Testis (tissue), 3 donors: ENCODE data around the gene WDR86. TPM values are rescaled to one million over a fixed set of nuclear protein-coding genes. Genes with fewer than 3 reads are reported as not detected.
A peak's percentile ranks its signal among the peaks of the same experiment; 100 is the strongest.

Experiments
- DNase-seq: peaks from one replicate; pipeline ENCODE4 v3.0.0-alpha.2; 2019
- H3K27ac ChIP-seq, 2 donors: fragments of 200-600 bp; sonication (generic); one replicate each; pipeline ENCODE4 v1.5.1; 2019
- H3K27me3 ChIP-seq: fragments of 200-600 bp; sonication (generic); one replicate; pipeline ENCODE4 v1.5.1; 2019
- H3K36me3 ChIP-seq: fragments of 200-600 bp; sonication (generic); one replicate; pipeline ENCODE4 v1.5.1; 2017; ENCODE audit warnings: low read depth; ENCODE audit errors: missing control alignments
- H3K4me1 ChIP-seq: fragments of 200-600 bp; sonication (generic); one replicate; pipeline ENCODE4 v1.5.1; 2019
- H3K4me3 ChIP-seq, 2 donors: fragments of 200-600 bp; sonication (generic); one replicate each; pipeline ENCODE4 v1.5.1; 2017 to 2019
- H3K9me3 ChIP-seq: fragments of 200-600 bp; sonication (generic); one replicate; pipeline ENCODE4 v1.5.1; 2017
- CTCF ChIP-seq, 3 experiments: fragments of 450-650 bp in 2 of 3; fragments of 200-600 bp in 1 of 3; sonication (generic) in 1 of 3; IDR thresholded peaks; one replicate each; pipeline ENCODE4 v1.5.1; 2016 to 2019; ENCODE audit warnings: antibody characterized with exemption in 3 of 3, mild to moderate bottlenecking in 2 of 3, moderate library complexity in 1 of 3
- POLR2A ChIP-seq: fragments of 450-650 bp; IDR thresholded peaks from one replicate; pipeline ENCODE4 v1.6.1; 2017; ENCODE audit warnings: antibody characterized with exemption, mild to moderate bottlenecking, moderate library complexity
- WGBS, 2 donors: methylation state at CpG; one replicate each; pipeline ENCODE4 v1.1.5; 2018; 5-methylcytosine and 5-hydroxymethylcytosine counted together
- intact Hi-C: fragments of 100-400 bp; cut with DNase I; formaldehyde crosslinking; loops from one replicate; pipeline ENCODE4 v1.15.1; 2023; ENCODE audit warnings: low total_unique reads
- polyA plus RNA-seq: library from polyadenylated mRNA; stranded (reverse); fragments of 350-450 nt; fragmentation: Illumina TruSeq; extraction: RNeasy Lipid Tissue Mini Kit (QIAGEN cat#74804); gene quantifications from one replicate; pipeline ENCODE4 v1.2.3, GENCODE V29; 2014; ENCODE audit warnings: low read depth, low replicate concordance; ENCODE audit not compliant: insufficient read depth
- total RNA-seq, 2 donors: library from RNA; depleted of rRNA; stranded (reverse); fragments of >200 nt; gene quantifications; one replicate each; pipeline ENCODE4 v1.2.3, GENCODE V29; 2016

WDR86 gene
- total and polyA plus RNA-seq, 3 donors from 2014 or later, result 2.8 to 20.3 (median 9.6) TPM

DNA sequence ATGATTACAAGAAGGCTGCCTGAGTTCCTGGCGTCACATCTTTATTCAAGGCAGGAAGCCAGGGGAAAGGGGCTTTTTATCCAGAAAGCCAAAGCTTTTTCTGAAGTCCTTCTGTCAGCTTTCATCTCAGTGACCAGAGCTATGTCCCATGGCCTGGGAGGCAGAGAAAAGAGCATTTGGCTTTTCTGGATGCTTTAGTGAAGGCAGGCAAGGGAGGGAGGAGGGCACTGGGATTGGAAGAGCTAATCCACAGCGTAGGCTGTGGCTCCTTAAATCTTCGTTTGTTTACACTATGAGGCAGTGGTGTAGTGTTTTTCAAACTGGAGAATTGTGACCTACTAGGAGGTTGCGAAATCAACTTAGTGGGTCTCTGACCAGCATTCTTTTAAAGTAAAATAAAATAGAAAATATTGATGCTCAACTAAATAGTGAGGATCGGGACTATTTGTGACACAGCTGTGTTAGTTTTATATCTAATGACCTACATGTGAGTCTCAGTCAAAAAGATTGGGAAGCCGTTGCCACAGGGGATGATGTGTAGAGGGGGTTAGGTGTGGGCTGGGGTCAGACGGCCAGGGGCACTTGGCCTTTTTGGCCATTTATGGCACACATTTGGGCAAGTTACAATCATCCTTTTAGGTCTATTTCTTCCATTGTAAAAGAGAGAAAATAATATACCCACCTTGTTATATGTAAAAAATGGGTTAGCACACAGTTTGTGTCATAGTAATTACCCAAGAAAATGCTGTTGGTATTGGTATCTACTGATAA, 16.0 kb upstream of the WDR86 start:
- Histone ChIP-seq H3K27me3 (no peaks in the 10 kb centered on the region), H3K4me1 (peaks cover 27% of the 10 kb centered on the region), H3K4me3 (no peak overlapping the region), H3K36me3 (no peaks in the 10 kb centered on the region), H3K27ac (peak overlapping the region in 1 of 2 donors; percentile 15), H3K9me3 (no peaks in the 10 kb centered on the region)
- TF ChIP-seq CTCF (IDR thresholded peaks at IDR 0.05) (no peak), POLR2A (no peak)
- 61 to 77% methylated on average over 7 of the region's 7 CpGs for WGBS, 2 donors
- no peak for DNase-seq
- intact Hi-C loops, result no loop called here

DNA sequence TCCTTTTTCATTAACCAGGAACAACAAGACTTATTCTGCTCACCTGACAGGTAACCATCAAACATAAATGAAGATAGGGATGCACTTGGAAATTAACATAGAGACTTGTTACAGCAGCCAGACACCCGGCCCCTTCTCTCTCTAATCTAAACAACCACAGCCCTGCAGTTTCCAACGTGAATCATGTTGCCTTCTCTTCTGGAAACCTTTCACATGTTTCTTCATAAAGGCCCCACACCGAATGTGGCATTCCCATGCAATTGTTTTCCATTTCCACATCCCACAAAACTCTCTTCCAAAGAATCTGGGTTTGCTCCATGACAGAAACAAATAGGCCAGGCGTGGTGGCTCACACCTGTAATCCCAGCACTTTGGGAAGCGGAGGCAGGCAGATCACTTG, 15.0 kb upstream of the WDR86 start:
- intact Hi-C loops, result no loop called here

DNA sequence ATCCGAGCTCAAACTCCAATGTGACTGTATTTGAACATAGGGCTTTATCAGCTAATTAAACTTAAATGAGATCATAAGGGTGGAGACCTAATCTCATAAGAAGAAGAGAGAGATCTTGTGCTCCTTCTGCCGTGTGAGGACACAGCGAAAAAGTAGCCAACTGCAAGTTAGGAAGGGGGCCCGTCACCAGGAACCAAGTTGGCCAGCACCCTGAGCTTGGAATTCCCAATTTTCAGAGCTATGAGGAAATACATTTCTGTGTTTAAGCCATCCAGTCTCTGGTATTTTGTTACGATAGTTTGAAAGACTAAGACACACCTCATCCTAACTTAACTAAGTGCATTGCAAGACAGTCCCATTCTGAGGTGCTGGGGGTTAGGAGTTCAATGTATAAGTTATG, 14.1 kb upstream of the WDR86 start:
- no peak for DNase-seq
- H3K4me3 ChIP-seq, result no peak overlapping the region
- intact Hi-C loops, result no loop called here
- peaks cover 27% of the 10 kb centered on the region for H3K4me1 ChIP-seq
- no peaks in the 10 kb centered on the region for H3K27me3 ChIP-seq
- TF ChIP-seq POLR2A (no peak), CTCF (IDR thresholded peaks at IDR 0.05) (no peak)
- H3K36me3 ChIP-seq, result no peaks in the 10 kb centered on the region
- H3K27ac ChIP-seq, result no peak overlapping the region
- H3K9me3 ChIP-seq, result no peaks in the 10 kb centered on the region
- WGBS, 2 donors, result 88 to 94% methylated on average over 5 of the region's 5 CpGs

More for the DNA sequence above, 15.0 kb upstream of the WDR86 start:
- TF ChIP-seq CTCF (IDR thresholded peaks at IDR 0.05) (no peak), POLR2A (no peak)
- DNase-seq, result no peak
- Histone ChIP-seq H3K27me3 (no peaks in the 10 kb centered on the region), H3K4me3 (no peak overlapping the region), H3K9me3 (no peaks in the 10 kb centered on the region), H3K36me3 (no peaks in the 10 kb centered on the region), H3K4me1 (peaks cover 27% of the 10 kb centered on the region), H3K27ac (no peak overlapping the region)
- WGBS, 2 donors, result 87% methylated on average over 5 of the region's 5 CpGs

GRCh38 chr7:151423226-151423625, 13.4 kb upstream of the WDR86 start:
- WGBS, 2 donors, result 83 to 90% methylated on average over 7 of the region's 7 CpGs
- Histone ChIP-seq H3K9me3 (no peaks in the 10 kb centered on the region), H3K36me3 (no peaks in the 10 kb centered on the region), H3K4me3 (no peak overlapping the region), H3K4me1 (peaks cover 23% of the 10 kb centered on the region), H3K27me3 (no peaks in the 10 kb centered on the region), H3K27ac (no peak overlapping the region)
- intact Hi-C loops, result no loop called here
- DNase-seq, result no peak
- TF ChIP-seq POLR2A (no peak), CTCF (IDR thresholded peaks at IDR 0.05) (no peak)

GRCh38 chr7:151422212-151422611, 12.4 kb upstream of the WDR86 start:
- DNase-seq, result no peak
- no peaks in the 10 kb centered on the region for H3K27me3 ChIP-seq
- TF ChIP-seq POLR2A (no peak), CTCF (IDR thresholded peaks at IDR 0.05) (no peak)
- H3K4me3 ChIP-seq, result no peak overlapping the region
- 67 to 89% methylated on average over 5 of the region's 5 CpGs for WGBS, 2 donors
- H3K36me3 ChIP-seq, result no peaks in the 10 kb centered on the region
- intact Hi-C loops, result no loop called here
- H3K9me3 ChIP-seq, result no peaks in the 10 kb centered on the region
- peaks cover 13% of the 10 kb centered on the region for H3K4me1 ChIP-seq
- H3K27ac ChIP-seq, result no peak overlapping the region
